GM12864 (cell line): Measurements from ENCODE around the gene TRIM49D1.
"Not testable (repeated sequence)": the region's sequence is repeated elsewhere in the genome, so short reads cannot be mapped to it uniquely, and the experiment has no call there.

Experiments
- DNase-seq: peaks from one replicate; pipeline ENCODE4 v3.0.0-alpha.2; 2011; ENCODE audit warnings: low read depth
- H3K4me3 ChIP-seq: 2 replicates; pipeline ENCODE4 v1.5.1; 2011; ENCODE audit warnings: mild to moderate bottlenecking, low read depth, low read length, control low read depth
- CTCF ChIP-seq: IDR thresholded peaks from 2 replicates; pipeline ENCODE4 v1.5.1; 2011; ENCODE audit warnings: low read depth, mild to moderate bottlenecking, moderate library complexity, low read length, control low read depth, inconsistent platforms; ENCODE audit errors: missing control alignments

TRIM49D1 gene

GRCh38 chr11:89922195-89922660, at the start of gene TRIM49D1:
TSS of gene TRIM49D1 (minus strand) at chr11:89922245. CDS start at chr11:89917710, 4,535 bp downstream.
- no peak within 1 kb of the TSS for H3K4me3 ChIP-seq
- no peak for TF ChIP-seq CTCF
- DNase-seq = no peak

GRCh38 chr11:89965737-89966136, 43.7 kb upstream of the TRIM49D1 start, which contains the start of gene TRIM64:
TSS of gene TRIM64 (plus strand) at chr11:89966037. CDS start at chr11:89968504, 2,467 bp downstream.
- DNase-seq, H3K4me3 ChIP-seq: not testable (repeated sequence)

- not testable (repeated sequence) for H3K4me3 ChIP-seq, DNase-seq
These were observed 38.8 kb upstream of the TRIM49D1 start for GRCh38 chr11:89960833-89961232.

- not testable (repeated sequence) for DNase-seq, H3K4me3 ChIP-seq
These were observed 1.7 kb upstream of the TRIM49D1 start, which contains the start of gene TRIM49D2 for GRCh38 chr11:89923764-89924163. TSS of gene TRIM49D2 (plus strand) at chr11:89924064. CDS start at chr11:89926762, 2,698 bp downstream.

- not testable (repeated sequence) for DNase-seq, H3K4me3 ChIP-seq
These were observed 21.2 kb downstream of the TRIM49D1 start for GRCh38 chr11:89900809-89901208.

- DNase-seq, H3K4me3 ChIP-seq: not testable (repeated sequence)
These were observed 28.8 kb downstream of the TRIM49D1 start for GRCh38 chr11:89893245-89893644.

- not testable (repeated sequence) for DNase-seq, H3K4me3 ChIP-seq
These were observed 44.5 kb downstream of the TRIM49D1 start for GRCh38 chr11:89877511-89877910.

- DNase-seq, H3K4me3 ChIP-seq: not testable (repeated sequence)
These were observed 49.5 kb downstream of the TRIM49D1 start for GRCh38 chr11:89872588-89872987.

- not testable (repeated sequence) for DNase-seq, H3K4me3 ChIP-seq
These were observed 56.8 kb downstream of the TRIM49D1 start for GRCh38 chr11:89865223-89865622.

GRCh38 chr11:89863906-89864704, 57.9 kb downstream of the TRIM49D1 start:
- H3K4me3 ChIP-seq, DNase-seq: not testable (repeated sequence)
